Panc1 (cell line): ENCODE results near the gene GPRASP3. TPM values are rescaled to one million over a fixed set of nuclear protein-coding genes. Genes with fewer than 3 reads are reported as not detected.

ENCODE experiments used
- ATAC-seq: fragments of 200-7000 bp; cut with Tn5 transposase; 2 replicates; pipeline ENCODE4 v1.9.1; 2020; ENCODE audit warnings: mild to moderate bottlenecking, moderate library complexity
- BruUV-seq: library from RNA; stranded (reverse); fragments of 400-500 nt; replicated peaks from 2 replicates; lab custom pipeline; 2021; lab: Mats Ljungman, UMichigan
- CTCF ChIA-PET: fragments of 300-600 bp; sonication (Branson Sonifier 250); formaldehyde crosslinking; loops from one replicate; lab custom pipeline; 2022; ENCODE audit warnings: antibody characterized with exemption; lab: Charles Lee
- POLR2A ChIA-PET: fragments of 300-600 bp; sonication (Branson Sonifier 250); formaldehyde crosslinking; loops from one replicate; lab custom pipeline; 2022; ENCODE audit warnings: antibody characterized with exemption; lab: Charles Lee
- DNase-seq: peaks from one replicate; pipeline ENCODE4 v3.0.0-alpha.2; 2010; ENCODE audit warnings: low read depth, low spot score
- H3K27ac ChIP-seq: 2 replicates; pipeline ENCODE4 v1.5.1; 2011; ENCODE audit warnings: mild to moderate bottlenecking, low read length, inconsistent platforms
- H3K27me3 ChIP-seq: fragments of 200-500 bp; sonication (Bioruptor generic); 2 replicates; pipeline ENCODE4 v1.6.0; 2014; ENCODE audit warnings: low read length, inconsistent platforms; ENCODE audit not compliant: control insufficient read depth, insufficient read depth
- H3K36me3 ChIP-seq: fragments of 200-500 bp; sonication (Bioruptor generic); 2 replicates; pipeline ENCODE4 v1.5.1; 2014; ENCODE audit warnings: inconsistent platforms, mild to moderate bottlenecking, low read length, moderate library complexity; ENCODE audit not compliant: control insufficient read depth, insufficient read depth
- H3K4me1 ChIP-seq: 2 replicates; pipeline ENCODE4 v1.5.1; 2011; ENCODE audit warnings: inconsistent platforms, mild to moderate bottlenecking, low read length, moderate library complexity; ENCODE audit not compliant: control insufficient read depth, insufficient read depth
- H3K4me3 ChIP-seq, 2 experiments: 2 replicates each; pipeline ENCODE4 v1.5.1; 2011 to 2012; ENCODE audit warnings: low read depth in 2 of 2, low read length in 2 of 2, mild to moderate bottlenecking in 2 of 2, inconsistent platforms in 1 of 2, moderate library complexity in 1 of 2
- H3K9me3 ChIP-seq: fragments of 200-500 bp; sonication (Bioruptor generic); 2 replicates; pipeline ENCODE4 v1.5.1; 2014; ENCODE audit warnings: low read depth, mild to moderate bottlenecking, inconsistent platforms, low read length, moderate library complexity; ENCODE audit not compliant: control insufficient read depth, insufficient read depth
- CTCF ChIP-seq: fragments of 450-650 bp; IDR thresholded peaks from 2 replicates; pipeline ENCODE4 v1.5.1; 2017; ENCODE audit warnings: mild to moderate bottlenecking
- POLR2AphosphoS5 ChIP-seq: IDR thresholded peaks from 2 replicates; pipeline ENCODE4 v1.6.1; 2012; ENCODE audit warnings: mild to moderate bottlenecking, low read depth, low read length, moderate library complexity
- REST ChIP-seq, 2 experiments: IDR thresholded peaks; 2 replicates each; pipeline ENCODE4 v1.6.1; 2011 to 2012; ENCODE audit warnings: low read depth in 2 of 2, control low read depth in 1 of 2, low read length in 1 of 2, mild to moderate bottlenecking in 1 of 2, moderate library complexity in 1 of 2; ENCODE audit not compliant: insufficient read depth in 1 of 2
- SIN3A ChIP-seq: IDR thresholded peaks from 2 replicates; pipeline ENCODE4 v1.6.1; 2012; ENCODE audit warnings: low read depth, mild to moderate bottlenecking, low read length, moderate library complexity, borderline replicate concordance; ENCODE audit not compliant: insufficient read depth
- TCF7L2 ChIP-seq: IDR thresholded peaks from 2 replicates; pipeline ENCODE4 v1.6.1; 2011; ENCODE audit warnings: mild to moderate bottlenecking, low read depth, low read length, inconsistent platforms
- in situ Hi-C: cut with HindIII; loops from 2 replicates; pipeline ENCODE4 v1.10.0; 2016; ENCODE audit warnings: low sequenced_read_pairs, low pct_unique_long_range_greater_than_20kb
- intact Hi-C: fragments of 100-400 bp; cut with micrococcal nuclease; formaldehyde crosslinking; loops from one replicate; pipeline ENCODE4 v1.10.0; 2022; ENCODE audit not compliant: unreplicated experiment
- total RNA-seq: library from RNA; stranded (reverse); gene quantifications from one replicate; pipeline ENCODE4 v1.2.1, GENCODE V29; 2021; ENCODE audit not compliant: unreplicated experiment

The GPRASP3 gene
- total RNA-seq, 1 experiment from 2014 or later, result 5.6 TPM

GRCh38 chrX:102739657-102740056 lies 19.1 kb downstream of the GPRASP3 start:
- H3K9me3 ChIP-seq, result no peaks in the 10 kb centered on the region
- TF ChIP-seq POLR2AphosphoS5, result no peak
- no peak for TF ChIP-seq CTCF
- no peak for TF ChIP-seq REST (IDR thresholded peaks at IDR 0.05; ENCODE audit: insufficient read depth in 1 of 2, low read depth in 2 of 2, low read length in 1 of 2)
- no peak for TF ChIP-seq TCF7L2
- TF ChIP-seq SIN3A, result no peak
- no peak overlapping the region for H3K4me3 ChIP-seq
- ATAC-seq (no peak), DNase-seq (no peak)
- in situ Hi-C loops (no loop called here), intact Hi-C loops (no loop called here)
- BruUV-seq, result no TSS peak
- no peak overlapping the region for H3K27ac ChIP-seq
- ChIA-PET CTCF (no interaction called here), POLR2A (no interaction called here)
- H3K27me3 ChIP-seq, result no peaks in the 10 kb centered on the region
- H3K36me3 ChIP-seq, result no peaks in the 10 kb centered on the region
- no peaks in the 10 kb centered on the region for H3K4me1 ChIP-seq

GRCh38 chrX:102744307-102744706 lies 23.8 kb downstream of the GPRASP3 start:
- H3K36me3 ChIP-seq, result no peaks in the 10 kb centered on the region
- no peak for DNase-seq
- no peaks in the 10 kb centered on the region for H3K4me1 ChIP-seq
- no peaks in the 10 kb centered on the region for H3K9me3 ChIP-seq
- H3K27me3 ChIP-seq, result no peaks in the 10 kb centered on the region
- in situ Hi-C loops (no loop called here), intact Hi-C loops (no loop called here)
- ChIA-PET CTCF (no interaction called here), POLR2A (no interaction called here)
- no peak for ATAC-seq
- no peak for TF ChIP-seq CTCF
- TF ChIP-seq SIN3A, result no peak
- TF ChIP-seq TCF7L2, result no peak
- TF ChIP-seq REST (IDR thresholded peaks at IDR 0.05; ENCODE audit: insufficient read depth in 1 of 2, low read depth in 2 of 2, low read length in 1 of 2), result no peak
- TF ChIP-seq POLR2AphosphoS5, result no peak
- no peak overlapping the region for H3K4me3 ChIP-seq
- no TSS peak for BruUV-seq
- no peak overlapping the region for H3K27ac ChIP-seq
